Measurements from ENCODE around the gene MAP6D1.

Gene MAP6D1

DNA sequence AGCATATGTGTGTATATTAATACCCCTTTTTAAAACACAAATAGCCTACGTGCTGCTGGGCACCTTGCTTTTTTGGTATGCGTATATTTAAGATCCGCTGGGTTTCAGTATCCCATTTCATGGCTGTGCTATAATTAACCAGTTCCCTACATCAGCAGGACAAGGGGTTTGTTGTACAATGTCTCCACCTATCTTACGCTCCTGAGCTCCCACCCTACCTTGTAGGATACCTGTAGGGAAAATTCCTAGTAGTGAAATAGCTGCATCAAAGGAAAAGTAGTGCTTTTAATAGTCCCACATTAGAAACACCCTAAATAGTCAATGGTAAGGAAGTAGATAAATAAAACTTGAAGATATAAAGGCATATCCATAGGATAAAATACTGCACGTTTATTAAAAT, 1.4 kb downstream of the MAP6D1 start:
- no peak for DNase-seq (ENCODE audit: low read depth)

- DNase-seq (ENCODE audit: low read depth): no peak
Observed at GRCh38 chr3:183822631-183823030, 2.7 kb downstream of the MAP6D1 start.

DNA sequence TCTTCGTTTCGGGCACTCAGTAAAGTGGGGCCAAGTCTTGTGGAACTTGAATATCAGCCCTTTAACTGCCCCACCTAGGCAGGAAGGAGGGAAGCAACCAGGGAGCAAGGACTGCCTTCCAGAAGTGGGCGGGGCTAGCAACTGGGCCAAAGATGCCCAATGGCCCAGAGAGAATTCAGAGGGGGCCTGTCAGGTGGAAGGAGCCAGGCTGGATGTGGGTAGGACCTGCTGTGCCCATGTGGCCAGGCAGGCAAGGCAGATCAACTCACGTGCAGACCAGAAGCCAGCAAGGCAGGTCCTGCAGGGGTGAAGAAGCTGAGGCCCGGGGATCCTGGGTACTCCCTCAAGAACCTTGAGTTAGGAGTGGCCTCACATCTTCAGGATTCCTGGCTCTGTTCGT, 5.5 kb downstream of the MAP6D1 start:
- DNase-seq (ENCODE audit: low read depth): no peak

DNA sequence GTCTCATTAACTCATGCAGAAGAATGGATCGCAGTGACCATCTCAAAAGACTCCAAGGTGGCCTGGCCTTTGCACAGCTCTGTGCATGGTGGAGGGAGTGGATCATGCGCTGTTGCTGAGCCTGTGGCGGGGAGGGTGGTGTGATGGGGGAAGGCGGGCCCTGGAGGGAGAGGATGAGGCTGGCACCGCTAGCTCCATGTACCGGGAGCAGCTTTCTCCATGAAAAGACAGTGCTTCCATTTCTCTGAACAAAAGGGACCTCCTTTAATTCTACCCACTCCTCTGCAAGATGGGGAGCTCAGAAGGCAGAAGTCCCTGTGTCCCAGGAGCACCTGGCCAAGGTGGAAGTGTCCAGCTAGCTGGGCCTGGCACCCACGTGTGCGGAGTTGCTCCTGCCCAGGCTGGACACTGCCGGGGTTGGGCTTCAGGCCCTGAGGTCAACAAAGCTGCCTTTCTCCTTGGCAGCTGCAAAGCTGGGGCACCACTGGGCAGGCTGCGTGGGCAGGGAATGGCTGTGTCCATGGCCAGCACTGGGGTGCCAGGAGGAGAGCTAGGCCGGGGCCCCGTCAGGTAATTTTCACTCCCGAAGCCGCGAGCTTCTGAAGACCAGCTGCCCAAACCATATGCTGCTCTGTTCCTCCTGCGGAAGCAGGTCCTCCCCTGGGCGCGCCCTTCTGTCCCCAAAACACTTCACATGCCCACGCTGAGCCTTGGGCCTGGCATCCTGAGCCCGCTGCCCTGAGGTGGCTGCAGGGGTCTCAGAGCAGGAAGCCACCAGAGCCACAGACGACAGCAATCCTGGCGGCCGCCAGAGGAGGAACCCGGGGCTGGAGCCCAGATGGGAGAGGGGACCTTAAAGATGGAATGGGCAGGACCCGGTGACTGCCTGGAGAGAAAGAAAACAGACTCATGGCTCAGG, 6.4 kb downstream of the MAP6D1 start:
- DNase-seq (ENCODE audit: low read depth): no peak

GRCh38 chr3:183818041-183818620, 7.2 kb downstream of the MAP6D1 start:
- no peak for DNase-seq (ENCODE audit: low read depth)

DNA sequence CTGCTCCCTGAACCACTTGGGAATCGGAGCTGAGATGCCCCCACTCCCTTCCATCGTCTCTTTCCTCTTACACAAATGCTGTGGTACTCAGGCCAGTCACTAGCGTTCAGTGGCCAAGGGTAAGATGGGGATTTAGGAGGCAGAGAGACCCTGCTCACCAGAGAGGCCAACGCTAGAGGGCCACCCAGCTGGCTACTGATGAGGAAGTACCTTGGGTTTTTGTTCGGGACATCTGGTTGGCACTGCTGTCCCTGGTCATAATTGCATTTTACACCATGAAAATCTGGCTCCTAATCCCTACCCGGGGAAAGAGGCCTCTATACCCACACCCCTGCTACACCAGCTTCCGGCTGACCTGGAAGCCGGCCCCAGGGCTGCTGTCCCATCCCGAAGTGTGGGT, 7.7 kb downstream of the MAP6D1 start:
- DNase-seq (ENCODE audit: low read depth): no peak

- DNase-seq (ENCODE audit: low read depth): no peak
Observed at GRCh38 chr3:183816681-183817510, 8.5 kb downstream of the MAP6D1 start.

DNA sequence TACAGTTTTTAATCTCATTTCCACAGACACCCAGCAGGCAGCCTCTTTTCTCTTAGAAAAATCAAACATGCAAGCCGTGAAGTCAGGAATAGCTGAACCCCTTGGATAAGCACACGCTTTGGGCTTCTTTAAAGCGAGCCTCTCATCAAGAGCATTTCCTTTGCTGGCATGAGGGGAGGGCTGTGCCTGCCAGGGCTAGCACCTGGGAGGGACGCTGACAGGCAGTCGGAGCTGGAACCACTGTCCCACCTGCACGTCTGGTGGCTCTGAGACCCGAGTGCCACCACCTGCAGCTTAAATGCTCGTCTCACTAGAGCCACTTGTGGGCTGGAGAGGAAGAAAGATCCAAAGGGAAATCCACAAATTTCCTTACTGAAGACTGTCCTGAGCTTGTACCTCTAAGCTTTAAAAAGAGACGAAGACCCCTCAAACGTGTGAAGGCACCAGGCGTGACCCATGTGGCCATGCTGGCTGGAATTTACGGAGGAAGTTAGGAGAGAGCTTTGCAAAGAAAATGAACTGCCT, 9.4 kb downstream of the MAP6D1 start:
- no peak for DNase-seq (ENCODE audit: low read depth)

DNA sequence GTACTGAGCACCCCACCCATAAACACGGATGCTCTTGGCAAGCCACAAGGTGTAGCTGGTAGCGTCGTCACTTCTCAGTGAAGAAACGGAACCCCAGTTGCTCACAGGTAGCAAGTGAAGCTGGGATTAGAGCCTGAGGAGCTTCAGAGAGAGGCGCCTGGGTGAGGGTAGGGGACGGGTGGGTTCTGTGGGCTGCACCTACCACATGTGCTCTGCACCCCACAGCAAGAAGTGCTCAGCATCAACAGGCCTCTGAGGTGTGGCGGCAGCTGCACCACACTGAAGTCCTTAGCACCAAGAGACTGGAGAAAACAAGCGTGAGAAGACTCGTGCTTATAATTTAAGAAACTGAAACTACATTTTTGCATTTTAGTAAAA, 9.8 kb downstream of the MAP6D1 start:
- no peak for DNase-seq (ENCODE audit: low read depth)

DNA sequence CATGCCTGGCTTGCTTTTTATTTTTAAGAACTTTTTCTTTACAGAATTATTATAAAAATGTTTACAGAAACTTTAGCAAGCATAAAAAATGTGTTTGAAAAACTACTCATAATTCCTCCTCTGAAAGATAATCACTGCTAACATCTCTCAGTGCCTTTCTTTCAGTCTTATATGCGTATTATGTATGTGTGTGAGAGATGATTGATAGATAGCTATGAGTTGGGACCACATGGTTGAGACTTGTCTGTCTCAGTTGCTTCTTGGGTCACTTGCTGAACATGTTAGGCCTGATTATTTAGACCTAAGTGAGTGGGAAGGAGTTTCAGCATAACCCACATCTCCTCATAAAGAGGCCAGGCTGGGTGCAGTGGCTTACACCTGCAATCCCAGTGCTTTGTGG, 11.1 kb downstream of the MAP6D1 start:
- DNase-seq (ENCODE audit: low read depth): no peak

DNA sequence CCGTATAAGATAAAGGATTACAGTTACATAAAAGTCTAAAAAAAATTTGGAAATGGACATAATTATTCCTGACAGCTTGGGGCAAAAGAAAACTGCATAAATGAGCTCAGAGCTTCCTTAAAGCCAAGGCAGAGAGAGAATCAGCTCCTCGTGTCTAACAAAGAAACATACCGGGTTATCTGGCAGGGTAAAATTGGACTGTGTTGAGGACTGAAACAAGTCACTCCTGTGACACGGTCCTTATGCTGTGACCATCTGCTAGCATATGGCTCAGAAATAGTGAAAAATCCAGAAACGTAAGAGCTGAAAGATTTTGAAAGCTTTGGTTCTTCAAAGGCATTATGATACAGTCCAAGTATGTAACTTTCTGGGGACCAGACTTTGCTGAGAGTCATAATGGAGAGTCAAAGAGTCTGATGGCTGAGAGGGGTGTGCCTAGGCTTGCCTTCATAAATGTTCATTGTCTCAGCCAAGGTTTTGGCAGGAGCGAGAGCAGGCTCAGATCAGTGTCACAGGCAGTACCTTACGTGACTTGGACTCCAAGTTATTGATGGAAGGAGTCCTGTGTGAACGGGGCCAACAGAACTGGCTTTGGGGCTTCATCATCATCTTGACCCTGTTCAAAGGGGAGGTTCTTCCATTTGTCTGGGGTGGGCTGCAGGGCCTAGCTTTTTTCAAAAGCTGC, 12.5 kb downstream of the MAP6D1 start:
- DNase-seq (ENCODE audit: low read depth): no peak

DNA sequence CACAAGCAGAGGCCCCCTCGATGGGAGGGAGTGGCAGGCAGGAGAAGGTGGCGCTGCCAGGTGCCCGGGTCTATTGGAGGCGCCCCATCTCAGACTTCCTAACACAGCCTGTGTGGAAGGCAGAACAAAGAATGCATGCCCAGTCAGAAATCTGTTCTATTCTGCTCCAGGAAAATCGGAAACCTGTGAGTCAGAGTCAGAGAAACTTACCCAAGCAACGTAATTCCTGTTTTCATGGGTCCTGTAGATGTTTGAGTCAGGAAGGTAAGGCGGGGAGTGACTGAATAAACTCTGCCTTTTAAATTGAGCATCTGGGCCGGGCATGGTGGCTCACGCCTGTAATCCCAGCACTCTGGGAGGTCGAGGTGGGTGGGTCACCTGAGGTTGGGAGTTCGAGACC, 13.7 kb downstream of the MAP6D1 start:
- no peak for DNase-seq (ENCODE audit: low read depth)

DNA sequence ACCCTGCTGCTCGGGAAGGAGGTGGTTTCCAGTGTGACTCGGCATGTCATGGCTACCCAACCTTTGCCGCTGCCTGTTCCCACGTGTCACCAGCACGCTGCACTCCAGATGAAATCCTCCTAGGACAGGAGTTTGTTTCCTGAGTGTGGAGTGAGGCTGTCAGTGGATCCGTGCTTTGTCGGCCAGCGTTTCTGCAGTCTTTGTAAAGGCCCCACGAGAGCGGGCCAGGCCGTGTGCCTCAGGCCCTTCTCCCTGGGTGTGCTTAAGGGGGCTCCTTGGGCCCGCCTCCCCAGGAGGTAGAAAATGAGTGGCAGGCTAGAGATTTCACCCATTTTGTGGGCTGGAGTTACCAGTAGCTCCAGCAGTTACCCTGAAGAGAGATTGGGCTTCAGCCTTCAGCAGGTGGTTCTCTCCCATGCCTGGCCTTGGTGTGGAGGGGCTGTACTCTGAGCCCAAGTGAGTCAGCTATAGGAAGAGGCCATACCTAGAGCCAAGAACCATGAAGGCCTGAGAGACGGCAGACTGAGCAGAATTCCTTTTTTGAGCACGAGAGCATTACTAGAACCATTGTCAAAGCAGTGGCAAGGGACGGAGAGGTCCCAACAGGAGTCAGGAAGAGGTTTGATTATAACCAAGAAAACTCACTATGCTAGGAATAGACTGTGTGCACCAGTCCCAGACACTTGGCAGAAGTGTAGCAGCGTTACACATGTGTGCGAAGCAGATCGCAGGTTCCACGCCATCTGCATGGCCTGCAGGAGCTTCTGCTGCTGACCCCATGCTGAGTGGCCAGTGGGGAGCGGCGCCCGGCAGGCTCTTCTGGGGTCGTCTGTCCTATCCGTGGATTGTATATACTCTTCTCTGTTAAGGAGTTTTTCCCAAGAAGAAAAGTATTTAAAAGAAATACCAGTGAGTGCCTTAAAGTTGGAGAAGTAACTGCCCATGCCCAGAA, 14.5 kb downstream of the MAP6D1 start:
- DNase-seq (ENCODE audit: low read depth): no peak

GRCh38 chr3:183809270-183809669, 16.1 kb downstream of the MAP6D1 start:
- DNase-seq (ENCODE audit: low read depth): no peak

DNA sequence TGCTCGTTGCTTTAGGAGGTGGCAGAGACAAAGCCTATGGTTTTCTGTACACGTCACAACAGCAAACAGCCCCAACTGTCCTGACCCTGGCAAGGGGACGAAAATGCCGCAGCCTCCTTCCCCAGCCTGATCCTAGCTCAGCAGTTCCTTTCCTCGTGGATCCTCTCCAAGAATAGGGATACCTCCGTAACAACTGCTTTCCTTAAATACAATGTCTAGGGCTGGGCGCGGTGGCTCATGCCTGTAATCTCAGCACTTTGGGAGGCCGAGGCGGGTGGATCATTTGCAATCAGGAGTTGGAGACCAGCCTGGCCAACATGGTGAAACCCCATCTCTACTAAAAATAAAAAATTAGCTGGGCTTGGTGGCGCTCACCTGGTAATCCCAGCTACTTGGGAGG, 17.0 kb downstream of the MAP6D1 start:
- no peak for DNase-seq (ENCODE audit: low read depth)

DNA sequence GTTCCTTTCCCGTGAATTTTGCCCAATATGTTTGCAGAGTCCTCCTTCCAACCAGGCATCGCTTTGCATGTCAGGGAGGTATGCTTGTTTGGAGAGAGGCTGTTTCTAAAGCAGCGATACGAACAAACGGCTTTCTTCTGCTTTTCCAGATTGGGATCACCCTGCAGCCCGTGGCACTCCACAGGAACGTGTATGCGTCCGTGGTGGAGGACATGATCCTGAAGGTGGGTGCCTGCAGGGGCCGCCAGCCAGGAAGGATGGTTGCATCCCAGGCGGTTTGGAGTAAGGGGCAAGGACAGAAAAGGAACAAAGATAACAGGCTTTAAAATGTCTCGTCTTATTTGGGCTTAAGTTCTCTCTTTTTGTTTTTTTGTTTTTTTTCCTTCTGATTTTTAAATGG, 17.5 kb downstream of the MAP6D1 start:
- DNase-seq (ENCODE audit: low read depth): no peak

GRCh38 chr3:183807209-183807728, 18.1 kb downstream of the MAP6D1 start:
- no peak for DNase-seq (ENCODE audit: low read depth)

DNA sequence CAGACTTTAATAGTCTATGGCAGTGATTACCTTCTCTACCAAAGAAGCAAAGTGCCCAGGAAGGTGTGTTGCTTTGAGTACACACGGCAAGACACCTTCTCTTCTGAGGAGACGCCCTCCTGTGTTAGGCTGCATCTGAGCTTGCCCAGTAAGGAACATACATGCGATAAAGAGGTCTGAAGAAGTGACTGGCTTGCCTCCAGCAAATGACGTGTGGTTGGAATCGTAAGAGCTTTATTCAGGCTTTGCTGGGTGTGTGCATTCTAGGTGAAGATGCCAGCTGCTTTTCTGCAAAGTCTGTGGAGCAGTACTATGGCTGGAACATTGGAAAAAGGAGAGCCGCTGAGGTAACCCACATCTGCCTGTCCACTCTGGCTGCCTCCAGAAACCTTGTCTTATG, 22.4 kb downstream of the MAP6D1 start:
- DNase-seq (ENCODE audit: low read depth): no peak

DNA sequence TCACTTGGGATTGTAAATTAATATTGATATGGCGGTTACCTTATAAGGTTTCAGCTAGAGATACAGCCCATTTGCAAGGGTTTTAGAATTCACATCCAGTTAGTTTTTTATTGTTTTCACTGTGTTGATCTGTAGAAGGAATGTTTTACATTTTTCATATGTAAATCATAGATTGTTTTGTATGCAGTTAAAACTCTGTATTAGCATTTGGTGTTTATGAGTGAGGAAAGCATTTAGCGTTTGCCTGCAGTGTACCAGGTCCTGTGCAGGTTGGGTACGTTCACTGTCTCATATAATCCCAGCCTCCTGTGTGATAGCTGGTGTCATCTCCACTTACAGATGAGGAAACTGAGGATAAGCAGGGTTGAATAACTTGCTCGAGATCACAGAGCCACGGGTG, 23.8 kb downstream of the MAP6D1 start:
- no peak for DNase-seq (ENCODE audit: low read depth)

DNA sequence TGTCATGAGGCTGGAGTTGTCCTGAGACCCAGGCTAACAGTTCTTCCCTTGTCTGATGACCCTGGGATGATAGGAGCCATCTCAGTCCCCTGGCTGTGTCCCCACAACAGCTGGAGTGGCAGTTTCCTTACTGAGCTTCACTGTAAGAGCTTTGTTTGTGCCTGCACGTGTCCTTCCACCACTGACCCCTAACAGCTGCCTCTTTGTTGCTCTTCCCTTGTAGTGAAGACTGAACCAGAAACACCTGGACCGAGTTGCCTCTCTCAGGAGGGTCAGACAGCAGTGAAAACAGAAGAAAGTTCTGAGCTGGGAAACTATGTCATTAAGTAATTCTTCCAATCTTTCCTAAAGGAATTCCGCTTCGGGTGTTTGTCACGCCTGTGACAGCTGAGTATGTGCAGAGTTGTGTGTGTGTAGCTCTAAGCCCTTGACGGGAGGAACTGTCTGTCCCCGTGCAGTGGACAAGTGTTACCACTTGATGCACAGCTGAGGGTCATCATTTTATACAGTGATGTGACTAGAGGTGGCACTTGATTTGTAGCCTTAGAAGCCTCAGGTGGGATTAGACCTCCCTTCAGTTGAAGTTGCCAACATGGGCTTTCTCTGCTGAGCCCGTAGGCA, 25.0 kb downstream of the MAP6D1 start:
- no peak for DNase-seq (ENCODE audit: low read depth)

Measured in activated T-cell treated with anti-CD3 and anti-CD28 coated beads for 48 hours (primary cell).